CD14-positive monocyte (primary cell): ENCODE data around the gene TRH. TPM values are rescaled to one million over a fixed set of nuclear protein-coding genes. Genes with fewer than 3 reads are reported as not detected.
A peak's percentile ranks its signal among the peaks of the same experiment; 100 is the strongest.

ENCODE experiments used
- DNase-seq, 3 donors: peaks; one replicate each; pipeline ENCODE4 v3.0.0-alpha.2; 2011 to 2022
- H2AFZ ChIP-seq: 2 replicates; pipeline ENCODE4 v1.6.0; 2012; ENCODE audit warnings: mild to moderate bottlenecking, low read depth, low read length, inconsistent platforms; ENCODE audit not compliant: insufficient read depth, poor library complexity, severe bottlenecking
- H3K27ac ChIP-seq, 2 donors: 1 replicate in 1 of 2; 2 replicates in 1 of 2; pipeline ENCODE4 v1.5.1; 2012 to 2013; ENCODE audit warnings: low read length in 2 of 2, control low read depth in 1 of 2, inconsistent platforms in 1 of 2, low read depth in 1 of 2, mild to moderate bottlenecking in 1 of 2
- H3K27me3 ChIP-seq, 2 donors: one replicate each; pipeline versions ENCODE4 v1.6.0 to v1.6.1; 2011 to 2013; ENCODE audit warnings: low read length in 2 of 2; ENCODE audit not compliant: control insufficient read depth in 2 of 2, insufficient read depth in 2 of 2
- H3K36me3 ChIP-seq, 2 donors: replicated peaks in 1 of 2; 1 replicate in 1 of 2; 2 replicates in 1 of 2; pipeline versions ENCODE4 v1.5.1 to v1.6.1; 2012 to 2013; ENCODE audit warnings: low read length in 2 of 2, control low read depth in 1 of 2, inconsistent platforms in 1 of 2, mild to moderate bottlenecking in 1 of 2; ENCODE audit not compliant: insufficient read depth in 2 of 2, control insufficient read depth in 1 of 2
- H3K4me1 ChIP-seq, 2 donors: 1 replicate in 1 of 2; 2 replicates in 1 of 2; pipeline versions ENCODE4 v1.5.1 to v1.6.1; 2012 to 2013; ENCODE audit warnings: low read length in 2 of 2, control low read depth in 1 of 2, inconsistent platforms in 1 of 2, mild to moderate bottlenecking in 1 of 2, moderate library complexity in 1 of 2; ENCODE audit not compliant: insufficient read depth in 2 of 2, control insufficient read depth in 1 of 2
- H3K4me2 ChIP-seq: replicated peaks from 2 replicates; pipeline ENCODE3; 2012; ENCODE audit warnings: low read length, moderate library complexity, mild to moderate bottlenecking; ENCODE audit not compliant: poor library complexity, severe bottlenecking; ENCODE audit errors: extremely low read depth
- H3K4me3 ChIP-seq, 3 experiments: fragments of 200-600 bp in 1 of 3; sonication (generic) in 1 of 3; replicated peaks in 1 of 3; 1 replicate in 2 of 3; 2 replicates in 1 of 3; pipeline ENCODE4 v1.5.1; 2011 to 2013; ENCODE audit warnings: low read length in 3 of 3, mild to moderate bottlenecking in 3 of 3, control low read depth in 2 of 3, low read depth in 2 of 3, inconsistent platforms in 1 of 3, moderate library complexity in 1 of 3
- H3K79me2 ChIP-seq: 2 replicates; pipeline ENCODE4 v1.6.0; 2012; ENCODE audit warnings: mild to moderate bottlenecking, control low read depth, inconsistent platforms, low read length, moderate library complexity; ENCODE audit not compliant: insufficient read depth
- H3K9ac ChIP-seq: 2 replicates; pipeline ENCODE4 v1.6.0; 2017; ENCODE audit warnings: low read length, mild to moderate bottlenecking; ENCODE audit not compliant: insufficient read depth, poor library complexity, severe bottlenecking
- H3K9me3 ChIP-seq, 2 donors: replicated peaks in 1 of 2; 1 replicate in 1 of 2; 2 replicates in 1 of 2; pipeline versions ENCODE4 v1.5.1 to v1.6.1; 2012 to 2013; ENCODE audit warnings: low read length in 2 of 2, control low read depth in 1 of 2; ENCODE audit not compliant: control insufficient read depth in 1 of 2, insufficient read depth in 1 of 2
- H4K20me1 ChIP-seq: 2 replicates; pipeline ENCODE4 v1.6.0; 2012; ENCODE audit warnings: mild to moderate bottlenecking, low read length, control low read depth, moderate library complexity; ENCODE audit not compliant: insufficient read depth
- H3K27ac Mint-ChIP-seq, 7 donors: one replicate each; pipeline ENCODE4 v1.8.0; 2020; ENCODE audit warnings: mild to moderate bottlenecking in 7 of 7, mixed read lengths in 7 of 7, moderate library complexity in 6 of 7, inconsistent platforms in 2 of 7
- H3K27me3 Mint-ChIP-seq, 3 donors: one replicate each; pipeline ENCODE4 v1.8.0; 2021 to 2022; ENCODE audit warnings: low read depth in 3 of 3, mild to moderate bottlenecking in 3 of 3, mixed read lengths in 3 of 3, moderate library complexity in 3 of 3, inconsistent platforms in 1 of 3
- H3K36me3 Mint-ChIP-seq, 2 donors: one replicate each; pipeline ENCODE4 v1.8.0; 2020; ENCODE audit warnings: mixed read lengths in 2 of 2, inconsistent platforms in 1 of 2, mild to moderate bottlenecking in 1 of 2
- H3K4me1 Mint-ChIP-seq: one replicate; pipeline ENCODE4 v1.8.0; 2020; ENCODE audit warnings: mild to moderate bottlenecking, mixed read lengths
- H3K4me3 Mint-ChIP-seq, 2 donors: one replicate each; pipeline ENCODE4 v1.8.0; 2020; ENCODE audit warnings: mild to moderate bottlenecking in 2 of 2, mixed read lengths in 2 of 2, moderate library complexity in 1 of 2
- H3K9me3 Mint-ChIP-seq, 7 donors: one replicate each; pipeline ENCODE4 v1.8.0; 2020 to 2022; ENCODE audit warnings: mixed read lengths in 7 of 7, mild to moderate bottlenecking in 6 of 7, moderate library complexity in 6 of 7, inconsistent platforms in 2 of 7
- WGBS: methylation state at CpG from one replicate; pipeline ENCODE4 v1.1.5; 2013; ENCODE audit warnings: missing lambda C conversion rate; ENCODE audit not compliant: insufficient coverage; 5-methylcytosine and 5-hydroxymethylcytosine counted together
- intact Hi-C, 2 donors: fragments of 100-400 bp; cut with micrococcal nuclease; formaldehyde crosslinking; loops; one replicate each; pipeline versions ENCODE4 v1.15.0 to v1.15.1; 2023
- polyA plus RNA-seq, 3 donors: library from polyadenylated mRNA; depleted of rRNA in 1 of 3; unstranded in 2 of 3; stranded (reverse) in 1 of 3; fragments of 300-500 nt in 2 of 3; fragments of >200 nt in 1 of 3; fragmentation: Illumina TruSeq in 2 of 3; gene quantifications; 1 replicate in 2 of 3; 2 replicates in 1 of 3; pipeline ENCODE4 v1.2.3, GENCODE V29; 2012 to 2021
- TF ChIP-seq, protein P1 (sequence below): fragments of 200-600 bp; IDR thresholded peaks from one replicate; pipeline ENCODE4 v1.8.0; 2022; ENCODE audit warnings: antibody characterized with exemption, mild to moderate bottlenecking

TRH gene
- polyA plus RNA-seq, 3 donors, result 0.91 TPM; not detected in 2

DNA sequence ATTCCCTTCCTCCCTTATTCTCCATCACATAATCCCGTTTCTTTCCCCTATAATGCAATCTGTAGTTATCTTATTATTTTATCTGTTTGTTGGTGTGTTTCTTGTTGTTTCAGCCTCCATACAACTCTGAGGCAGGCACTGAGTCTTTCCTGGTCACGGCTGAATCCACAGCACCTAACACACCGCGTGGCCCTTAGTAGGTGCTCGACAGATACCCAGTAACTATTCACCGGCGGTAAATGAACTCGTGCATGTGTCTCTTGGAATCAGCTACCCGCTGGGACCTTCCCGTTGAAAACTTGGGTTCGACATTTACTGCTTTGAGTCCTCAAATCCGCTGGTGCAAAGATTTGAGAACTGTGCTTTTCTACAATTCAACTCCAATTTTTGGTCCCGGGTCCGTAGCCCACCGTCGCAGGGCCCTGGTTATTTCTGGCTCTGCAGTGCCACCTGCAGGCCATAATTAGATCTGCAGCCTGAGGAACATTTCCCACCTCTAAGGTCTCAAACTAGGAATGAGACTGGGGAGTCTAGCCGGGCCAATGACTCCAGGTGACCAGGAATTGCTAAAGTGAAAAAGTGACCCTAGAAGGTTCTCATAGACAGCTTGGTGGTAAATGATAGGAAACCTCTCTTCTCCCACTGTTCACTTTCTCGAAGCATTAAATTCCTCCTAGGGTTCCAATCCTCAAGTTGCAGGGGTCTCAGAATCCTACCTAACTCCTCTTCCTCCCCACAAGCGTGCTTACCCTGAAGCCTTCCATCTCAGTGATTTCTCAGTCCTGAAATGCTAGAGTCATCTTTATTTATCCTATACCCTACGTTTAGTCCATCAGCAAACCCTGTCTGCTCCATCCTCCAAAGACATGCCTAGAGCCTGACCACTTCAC lies 40.0 kb upstream of the TRH start:
- peak in 2 of 3 donors; percentile 41 to 44 for DNase-seq
- H4K20me1 ChIP-seq, result no peaks in the 10 kb centered on the region
- no peak overlapping the region for H3K9ac ChIP-seq
- peaks cover 12% of the 10 kb centered on the region for H3K4me1 Mint-ChIP-seq
- no peak overlapping the region for H3K27ac ChIP-seq
- TF ChIP-seq, protein P1, sequence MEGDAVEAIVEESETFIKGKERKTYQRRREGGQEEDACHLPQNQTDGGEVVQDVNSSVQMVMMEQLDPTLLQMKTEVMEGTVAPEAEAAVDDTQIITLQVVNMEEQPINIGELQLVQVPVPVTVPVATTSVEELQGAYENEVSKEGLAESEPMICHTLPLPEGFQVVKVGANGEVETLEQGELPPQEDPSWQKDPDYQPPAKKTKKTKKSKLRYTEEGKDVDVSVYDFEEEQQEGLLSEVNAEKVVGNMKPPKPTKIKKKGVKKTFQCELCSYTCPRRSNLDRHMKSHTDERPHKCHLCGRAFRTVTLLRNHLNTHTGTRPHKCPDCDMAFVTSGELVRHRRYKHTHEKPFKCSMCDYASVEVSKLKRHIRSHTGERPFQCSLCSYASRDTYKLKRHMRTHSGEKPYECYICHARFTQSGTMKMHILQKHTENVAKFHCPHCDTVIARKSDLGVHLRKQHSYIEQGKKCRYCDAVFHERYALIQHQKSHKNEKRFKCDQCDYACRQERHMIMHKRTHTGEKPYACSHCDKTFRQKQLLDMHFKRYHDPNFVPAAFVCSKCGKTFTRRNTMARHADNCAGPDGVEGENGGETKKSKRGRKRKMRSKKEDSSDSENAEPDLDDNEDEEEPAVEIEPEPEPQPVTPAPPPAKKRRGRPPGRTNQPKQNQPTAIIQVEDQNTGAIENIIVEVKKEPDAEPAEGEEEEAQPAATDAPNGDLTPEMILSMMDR, result peak; percentile 96
- 38% methylated on average over 13 of the region's 20 CpGs for WGBS
- no peaks in the 10 kb centered on the region for H3K79me2 ChIP-seq
- peaks cover 3 to 4% of the 10 kb centered on the region in 2 donors for H3K9me3 ChIP-seq
- no peaks in the 10 kb centered on the region for H3K27me3 ChIP-seq
- peak overlapping the region; percentile 62 for H2AFZ ChIP-seq
- H3K4me3 Mint-ChIP-seq, result peak overlapping the region; percentile 48 to 67
- no peaks in the 10 kb centered on the region for H3K36me3 Mint-ChIP-seq
- intact Hi-C loops, result loop anchor here (2.0 to 10.0 kb wide), 8 partner anchors 42 to 450 kb away; partner anchors contain the start of gene TMCC1 (in 1 of the 2)
- peak overlapping the region in 1 of 3 experiments; percentile 35 for H3K4me3 ChIP-seq
- peaks cover 8 to 11% of the 10 kb centered on the region in 2 donors for H3K4me1 ChIP-seq
- peak overlapping the region; percentile 50 for H3K4me2 ChIP-seq
- no peaks in the 10 kb centered on the region for H3K36me3 ChIP-seq
- H3K27me3 Mint-ChIP-seq, result peaks cover 0 to 8% (median 4%) of the 10 kb centered on the region in 3 donors
- peak overlapping the region in 2 of 7 donors; percentile 7 to 55 for H3K27ac Mint-ChIP-seq
- H3K9me3 Mint-ChIP-seq, result peaks cover 4 to 14% (median 9%) of the 10 kb centered on the region in 7 donors

DNA sequence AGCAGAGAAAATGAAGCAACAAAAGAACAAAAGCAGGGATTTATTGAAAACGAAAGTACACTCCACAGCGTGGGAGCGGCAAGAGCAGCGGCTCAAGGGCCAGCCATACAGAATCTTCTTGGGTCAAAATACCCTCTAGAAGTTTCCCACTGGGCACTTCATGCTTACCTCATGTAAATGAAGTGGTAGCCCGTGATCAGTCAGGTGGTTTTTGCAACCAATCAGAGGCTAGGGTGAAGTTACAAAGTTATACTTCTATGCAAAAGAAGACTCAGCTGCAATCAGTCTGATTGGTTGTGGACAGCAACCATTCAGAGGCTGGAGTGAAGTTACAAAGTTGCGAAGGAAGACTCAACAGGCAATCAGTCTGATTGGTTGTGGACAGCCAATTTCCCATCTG lies 37.8 kb upstream of the TRH start:
- Histone ChIP-seq H3K36me3 (no peaks in the 10 kb centered on the region), H3K9me3 (no peaks in the 10 kb centered on the region), H2AFZ (peak overlapping the region; percentile 65), H3K9ac (no peak overlapping the region), H3K27ac (no peak overlapping the region), H3K79me2 (no peaks in the 10 kb centered on the region), H3K4me2 (peak overlapping the region; percentile 50), H3K4me3 (peak overlapping the region; percentile 26 to 62 (median 36)), H3K4me1 (peaks cover 8 to 11% of the 10 kb centered on the region in 2 donors), H3K27me3 (no peaks in the 10 kb centered on the region), H4K20me1 (no peaks in the 10 kb centered on the region)
- H3K36me3 Mint-ChIP-seq, result no peaks in the 10 kb centered on the region
- H3K4me3 Mint-ChIP-seq, result peak overlapping the region; percentile 71 to 78
- peaks cover 16% of the 10 kb centered on the region for H3K4me1 Mint-ChIP-seq
- H3K27me3 Mint-ChIP-seq, result peaks cover 0 to 8% (median 4%) of the 10 kb centered on the region in 3 donors
- peaks cover 0 to 2% (median 0%) of the 10 kb centered on the region in 7 donors for H3K9me3 Mint-ChIP-seq
- intact Hi-C loops, result loop anchor here (10.0 kb wide), 3 partner anchors 102 to 452 kb away; no protein-coding TSS in a partner anchor
- TF ChIP-seq, protein P1, result no peak
- peak overlapping the region in 5 of 7 donors; percentile 43 to 72 (median 54) for H3K27ac Mint-ChIP-seq
- peak; percentile 36 to 68 (median 68) for DNase-seq
- 53% methylated on average over 4 of the region's 6 CpGs for WGBS
